Aorta (tissue), 5 donors: ENCODE results near the gene PRKCA. TPM values are rescaled to one million over a fixed set of nuclear protein-coding genes. Genes with fewer than 3 reads are reported as not detected.

Experiments used
- ATAC-seq: fragments of 200-7000 bp; cut with Tn5 transposase; one replicate; pipeline ENCODE4 v1.9.1; 2022; ENCODE audit warnings: moderate library complexity; ENCODE audit not compliant: low FRiP score
- DNase-seq, 2 donors: peaks; one replicate each; pipeline ENCODE4 v3.0.0-alpha.2; 2020
- H3K27ac ChIP-seq, 2 donors: one replicate each; pipeline ENCODE4 v1.5.1; 2013; ENCODE audit warnings: low read length in 2 of 2, mild to moderate bottlenecking in 2 of 2, moderate library complexity in 2 of 2, control low read depth in 1 of 2, inconsistent platforms in 1 of 2, low read depth in 1 of 2
- H3K27me3 ChIP-seq, 2 donors: one replicate each; pipeline ENCODE4 v1.6.1; 2013; ENCODE audit warnings: control low read depth in 1 of 2, low read length in 1 of 2, mild to moderate bottlenecking in 1 of 2, moderate library complexity in 1 of 2; ENCODE audit not compliant: insufficient read depth in 2 of 2, control insufficient read depth in 1 of 2
- H3K36me3 ChIP-seq, 2 donors: one replicate each; pipeline ENCODE4 v1.6.1; 2013; ENCODE audit warnings: control low read depth in 1 of 2, low read length in 1 of 2, mild to moderate bottlenecking in 1 of 2; ENCODE audit not compliant: insufficient read depth in 2 of 2, control insufficient read depth in 1 of 2
- H3K4me1 ChIP-seq, 2 donors: one replicate each; pipeline ENCODE4 v1.6.1; 2013; ENCODE audit warnings: low read length in 2 of 2, control low read depth in 1 of 2, mild to moderate bottlenecking in 1 of 2, moderate library complexity in 1 of 2; ENCODE audit not compliant: insufficient read depth in 2 of 2, control insufficient read depth in 1 of 2
- H3K4me3 ChIP-seq, 2 donors: one replicate each; pipeline ENCODE4 v1.5.1; 2013; ENCODE audit warnings: low read length in 2 of 2, control low read depth in 1 of 2, mild to moderate bottlenecking in 1 of 2
- H3K9me3 ChIP-seq: one replicate; pipeline ENCODE4 v1.6.1; 2013; ENCODE audit warnings: mild to moderate bottlenecking, low read length; ENCODE audit not compliant: control insufficient read depth
- WGBS, 2 donors: extraction: QIAGEN DNeasy Blood & Tissue Kit; methylation state at CpG; one replicate each; pipeline ENCODE4 v1.1.7; 2013; 5-methylcytosine and 5-hydroxymethylcytosine counted together
- intact Hi-C, 2 donors: fragments of 100-400 bp; cut with DNase I; formaldehyde crosslinking; loops; one replicate each; pipeline versions ENCODE4 v1.14.2 to v1.15.0; 2022
- polyA plus RNA-seq, 2 donors: library from polyadenylated mRNA; stranded (reverse); fragments of 200-250 nt; gene quantifications; one replicate each; pipeline ENCODE4 v1.2.3, GENCODE V29; 2013
- total RNA-seq, 2 donors: library from RNA; stranded (reverse); fragmentation: NEBNext Ultra II Directional; extraction: Animal tissue kit (Norgen Biotek cat#: 25700); gene quantifications; one replicate each; pipeline ENCODE4 v1.2.1, GENCODE V29; 2021
- donor health status: healthy with polysubstance abuse.
- donor health status: Bipolar disorder and iron deficiency.
- donor health status: DM: no; HTN: no; CAD: no.
- donor health status: DM: no; HTN: no; CAD: no.
- donor health status: DM: yes; HTN: yes; CAD: no.

The PRKCA gene
- total and polyA plus RNA-seq, 4 donors = 2.7 to 15.4 (median 9.1) TPM

- H3K4me1 ChIP-seq = no peaks in the 10 kb centered on the region
- ATAC-seq (no peak), DNase-seq (no peak)
- WGBS, 2 donors = 74 to 78% methylated on average over 7 of the region's 7 CpGs
- H3K27ac ChIP-seq = no peak overlapping the region
- no peak overlapping the region for H3K4me3 ChIP-seq
- no peaks in the 10 kb centered on the region for H3K9me3 ChIP-seq
- intact Hi-C loops = no loop called here
- no peaks in the 10 kb centered on the region for H3K27me3 ChIP-seq
- no peaks in the 10 kb centered on the region for H3K36me3 ChIP-seq
These were observed 250.0 kb downstream of the PRKCA start for GRCh38 chr17:66552371-66552770.

- Histone ChIP-seq H3K4me3 (no peak overlapping the region), H3K27me3 (no peaks in the 10 kb centered on the region), H3K36me3 (no peaks in the 10 kb centered on the region), H3K4me1 (no peaks in the 10 kb centered on the region), H3K9me3 (no peaks in the 10 kb centered on the region), H3K27ac (no peak overlapping the region)
- no peak for DNase-seq
- 71 to 77% methylated on average over 2 of the region's 2 CpGs for WGBS, 2 donors
- ATAC-seq = no peak
- intact Hi-C loops = no loop called here
These were observed 253.2 kb downstream of the PRKCA start for GRCh38 chr17:66555605-66556004.

GRCh38 chr17:66557200-66557599 lies 254.8 kb downstream of the PRKCA start:
- 94 to 95% methylated on average over 3 of the region's 3 CpGs for WGBS, 2 donors
- H3K27me3 ChIP-seq = no peaks in the 10 kb centered on the region
- no peaks in the 10 kb centered on the region for H3K36me3 ChIP-seq
- no peak overlapping the region for H3K27ac ChIP-seq
- no peak for ATAC-seq
- H3K4me1 ChIP-seq = no peaks in the 10 kb centered on the region
- no peak overlapping the region for H3K4me3 ChIP-seq
- intact Hi-C loops = no loop called here
- no peak for DNase-seq
- H3K9me3 ChIP-seq = no peaks in the 10 kb centered on the region

DNA sequence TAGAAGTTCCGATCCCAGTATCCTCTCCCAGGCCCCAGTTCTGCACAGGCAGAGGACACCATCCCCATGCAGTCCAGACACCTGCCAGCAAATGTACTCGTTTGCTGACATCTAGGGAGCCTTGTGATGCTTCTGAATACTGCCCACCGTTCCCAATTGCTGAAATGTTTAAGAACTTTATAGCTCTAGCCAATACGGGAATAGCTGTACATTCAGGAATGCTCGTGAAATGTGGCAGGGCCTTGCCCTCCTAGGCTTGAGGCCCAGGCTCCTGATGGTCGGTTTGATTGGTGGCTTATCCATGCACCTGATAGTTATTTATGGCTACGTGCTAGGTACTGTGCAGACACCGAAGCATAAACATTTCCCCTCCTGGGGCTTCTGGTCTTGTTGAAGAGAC lies 255.5 kb downstream of the PRKCA start:
- intact Hi-C loops = no loop called here
- Histone ChIP-seq H3K4me3 (no peak overlapping the region), H3K27ac (no peak overlapping the region), H3K27me3 (no peaks in the 10 kb centered on the region), H3K36me3 (no peaks in the 10 kb centered on the region), H3K4me1 (no peaks in the 10 kb centered on the region), H3K9me3 (no peaks in the 10 kb centered on the region)
- WGBS, 2 donors = 87 to 91% methylated on average over 8 of the region's 8 CpGs
- DNase-seq (no peak), ATAC-seq (no peak)

GRCh38 chr17:66560691-66561090 lies 258.3 kb downstream of the PRKCA start:
- intact Hi-C loops = no loop called here
- DNase-seq (no peak), ATAC-seq (no peak)
- 95 to 97% methylated on average over 7 of the region's 7 CpGs for WGBS, 2 donors
- Histone ChIP-seq H3K36me3 (no peaks in the 10 kb centered on the region), H3K27me3 (no peaks in the 10 kb centered on the region), H3K4me1 (no peaks in the 10 kb centered on the region), H3K4me3 (no peak overlapping the region), H3K9me3 (no peaks in the 10 kb centered on the region), H3K27ac (no peak overlapping the region)

DNA sequence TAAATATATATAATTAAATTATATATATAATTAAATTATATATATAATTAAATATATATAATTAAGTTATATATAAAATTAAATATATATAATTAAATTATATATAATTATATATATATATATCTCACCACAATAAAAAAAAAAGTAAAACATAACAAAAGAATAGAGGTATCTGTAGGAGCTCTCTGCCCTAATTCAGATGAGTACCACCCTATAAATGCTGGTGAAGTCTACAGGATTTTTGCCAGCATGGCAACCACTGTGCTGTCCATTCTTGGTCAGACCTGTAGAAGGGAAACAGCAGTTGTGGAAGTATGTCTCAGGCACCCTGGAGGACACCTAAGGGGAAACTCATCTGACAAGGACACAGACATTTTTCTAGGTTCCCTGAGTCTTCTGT lies 259.7 kb downstream of the PRKCA start:
- Histone ChIP-seq H3K9me3 (no peaks in the 10 kb centered on the region), H3K4me1 (no peaks in the 10 kb centered on the region), H3K27ac (no peak overlapping the region), H3K4me3 (no peak overlapping the region), H3K36me3 (no peaks in the 10 kb centered on the region), H3K27me3 (no peaks in the 10 kb centered on the region)
- ATAC-seq (no peak), DNase-seq (no peak)
- intact Hi-C loops = no loop called here

DNA sequence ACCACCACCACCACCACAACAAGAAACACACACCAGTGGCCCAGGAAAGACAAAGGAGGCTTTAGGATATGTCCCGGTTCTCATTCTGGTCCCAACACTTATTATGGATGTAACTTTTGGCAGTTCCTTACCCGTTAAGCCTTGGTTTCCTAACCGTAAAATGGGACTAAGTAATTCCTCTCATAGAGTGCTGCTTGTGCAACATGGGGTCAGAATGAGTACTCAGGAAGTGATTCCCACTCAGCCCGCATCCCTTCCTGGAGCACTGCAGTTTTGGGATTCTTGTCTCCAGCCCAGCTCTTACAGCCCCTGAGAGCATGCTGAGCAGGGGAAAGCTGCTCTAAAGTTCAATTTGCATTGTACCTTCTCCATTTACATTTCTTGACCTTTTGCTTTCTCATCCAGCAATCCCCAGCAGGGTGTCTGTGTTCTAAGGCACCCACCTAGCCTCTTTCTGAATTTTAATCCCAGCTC lies 262.6 kb downstream of the PRKCA start:
- intact Hi-C loops = loop anchor here in 1 of 2 donors (5.0 kb wide), 1 partner anchor 308 kb away; no protein-coding TSS in a partner anchor
- DNase-seq (no peak), ATAC-seq (no peak)
- Histone ChIP-seq H3K4me1 (no peaks in the 10 kb centered on the region), H3K4me3 (no peak overlapping the region), H3K27me3 (no peaks in the 10 kb centered on the region), H3K9me3 (no peaks in the 10 kb centered on the region), H3K36me3 (no peaks in the 10 kb centered on the region), H3K27ac (no peak overlapping the region)
- WGBS, 2 donors = 91 to 94% methylated on average over 4 of the region's 4 CpGs

DNA sequence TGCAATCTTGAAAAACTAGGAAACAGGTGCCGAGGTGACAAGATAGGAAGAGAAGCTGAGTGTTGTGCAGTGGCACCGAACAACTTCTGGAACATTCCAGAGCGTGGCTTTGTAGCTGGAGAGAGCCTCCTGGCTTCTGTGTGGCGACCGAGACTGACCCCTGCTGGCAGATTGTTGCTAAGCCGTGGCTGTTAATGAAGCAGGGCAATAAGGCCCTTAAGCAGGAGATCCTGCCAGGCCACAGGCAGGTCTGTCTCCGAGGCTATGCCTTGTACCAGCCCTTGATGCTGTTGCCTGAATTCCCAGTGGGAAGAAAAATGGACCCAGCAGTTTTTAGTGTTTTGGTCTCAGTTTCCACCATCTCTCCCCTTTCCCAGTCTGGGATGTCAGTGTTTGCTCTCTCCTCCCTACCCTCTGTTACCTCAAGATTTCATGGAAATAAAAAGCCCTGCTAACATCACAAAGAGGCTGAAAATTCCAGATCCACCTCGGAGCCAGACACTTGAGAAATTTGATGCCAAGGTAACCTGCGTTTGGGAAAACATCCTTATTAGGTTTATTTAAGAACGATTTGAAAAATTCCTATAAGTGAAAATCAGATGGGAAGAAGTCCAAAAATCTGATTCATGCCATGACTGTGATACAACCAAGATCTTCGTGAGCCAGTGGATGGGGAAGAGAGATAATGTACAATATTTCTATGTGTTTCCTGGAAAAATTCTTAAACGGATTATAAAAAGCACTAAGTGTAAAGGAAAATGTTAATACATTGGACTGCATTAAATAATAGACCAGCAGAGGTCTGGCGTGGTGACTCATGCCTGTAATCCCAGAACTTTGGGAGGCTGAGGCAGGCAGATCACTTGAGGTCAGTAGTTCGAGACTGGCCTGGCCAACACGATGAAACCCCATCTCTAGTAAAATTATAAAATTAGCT lies 265.1 kb downstream of the PRKCA start:
- H3K9me3 ChIP-seq = no peaks in the 10 kb centered on the region
- DNase-seq (peak; percentile 82 to 92), ATAC-seq (peak; percentile 71)
- 43 to 44% methylated on average over 15 of the region's 15 CpGs for WGBS, 2 donors
- no peak overlapping the region for H3K4me3 ChIP-seq
- no peaks in the 10 kb centered on the region for H3K4me1 ChIP-seq
- no peaks in the 10 kb centered on the region for H3K27me3 ChIP-seq
- no peak overlapping the region for H3K27ac ChIP-seq
- intact Hi-C loops = loop anchor here (2.0 to 5.0 kb wide), 2 partner anchors 310 to 313 kb away; no protein-coding TSS in a partner anchor
- H3K36me3 ChIP-seq = no peaks in the 10 kb centered on the region

GRCh38 chr17:66569572-66569971 lies 267.2 kb downstream of the PRKCA start:
- Histone ChIP-seq H3K9me3 (no peaks in the 10 kb centered on the region), H3K4me3 (no peak overlapping the region), H3K36me3 (no peaks in the 10 kb centered on the region), H3K27me3 (no peaks in the 10 kb centered on the region), H3K27ac (no peak overlapping the region), H3K4me1 (no peaks in the 10 kb centered on the region)
- DNase-seq (no peak), ATAC-seq (no peak)
- WGBS, 2 donors = 93 to 96% methylated on average over 2 of the region's 2 CpGs
- intact Hi-C loops = loop anchor here in 1 of 2 donors (5.0 kb wide), 1 partner anchor 312 kb away; no protein-coding TSS in a partner anchor
